ENCODE data around the gene LPCAT3. TPM values are rescaled to one million over a fixed set of nuclear protein-coding genes. Genes with fewer than 3 reads are reported as not detected.

Gene LPCAT3, protein sequence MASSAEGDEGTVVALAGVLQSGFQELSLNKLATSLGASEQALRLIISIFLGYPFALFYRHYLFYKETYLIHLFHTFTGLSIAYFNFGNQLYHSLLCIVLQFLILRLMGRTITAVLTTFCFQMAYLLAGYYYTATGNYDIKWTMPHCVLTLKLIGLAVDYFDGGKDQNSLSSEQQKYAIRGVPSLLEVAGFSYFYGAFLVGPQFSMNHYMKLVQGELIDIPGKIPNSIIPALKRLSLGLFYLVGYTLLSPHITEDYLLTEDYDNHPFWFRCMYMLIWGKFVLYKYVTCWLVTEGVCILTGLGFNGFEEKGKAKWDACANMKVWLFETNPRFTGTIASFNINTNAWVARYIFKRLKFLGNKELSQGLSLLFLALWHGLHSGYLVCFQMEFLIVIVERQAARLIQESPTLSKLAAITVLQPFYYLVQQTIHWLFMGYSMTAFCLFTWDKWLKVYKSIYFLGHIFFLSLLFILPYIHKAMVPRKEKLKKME
- 10 to 100 TPM; 22.7 to 27.2 TPM for total RNA-seq

- intact Hi-C loops (cut with micrococcal nuclease) = loop anchor here (1.0 to 10.0 kb wide), 12 partner anchors 48 to 1008 kb away; partner anchors contain the start of genes C1R, CDCA3, EMG1 and LRRC23
- Mint-ChIP-seq H3K36me3 (ENCODE audit: low read depth) (peaks cover 2% of the 10 kb centered on the region), H3K9me3 (no peaks in the 10 kb centered on the region), H3K4me3 (peak within 1 kb of the TSS; percentile 94), H3K4me1 (ENCODE audit: low read depth) (peaks cover 35% of the 10 kb centered on the region), H3K27ac (peak within 1 kb of the TSS; percentile 92), H3K27me3 (ENCODE audit: low read depth) (no peaks in the 10 kb centered on the region)
- DNase-seq = peak; percentile 98
- CTCF ChIA-PET = interaction anchor here (0.6 to 2.0 kb wide), 12 partner anchors 13 to 127 kb away, joined by 3 to 10 read pairs (median 4); partner anchors contain the start of genes C12orf57 and RNU7-1
These were observed at the start of gene LPCAT3 for GRCh38 chr12:7018350-7019042. TSS of gene LPCAT3 (minus strand) at chr12:7018476. CDS start at chr12:7018424, 52 bp downstream.

DNA sequence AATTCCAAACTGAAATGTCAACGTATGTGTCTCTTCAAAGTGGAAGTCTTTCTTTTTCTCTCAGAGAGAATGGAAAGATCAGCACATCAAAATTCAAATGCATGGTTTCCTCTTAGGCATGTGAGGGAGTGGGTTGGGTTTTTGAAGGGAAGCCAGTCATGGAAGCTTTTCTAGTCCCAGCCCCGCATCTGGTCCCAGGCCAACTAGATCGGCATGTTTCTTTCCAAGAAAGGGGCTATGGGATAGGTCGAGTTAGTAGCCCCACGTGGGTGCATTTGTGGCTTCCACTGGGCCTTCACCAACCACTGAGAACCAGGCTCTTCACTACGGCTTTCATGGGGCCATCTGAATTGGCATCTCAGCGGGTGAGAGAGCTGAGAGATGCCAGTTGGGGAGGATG is 48.8 kb upstream of the LPCAT3 start:
- no peaks in the 10 kb centered on the region for H3K27me3 Mint-ChIP-seq (ENCODE audit: low read depth)
- H3K27ac Mint-ChIP-seq = no peak overlapping the region
- no peaks in the 10 kb centered on the region for H3K4me1 Mint-ChIP-seq (ENCODE audit: low read depth)
- no peaks in the 10 kb centered on the region for H3K9me3 Mint-ChIP-seq
- DNase-seq = no peak
- intact Hi-C loops (cut with micrococcal nuclease) = no loop called here
- H3K4me3 Mint-ChIP-seq = no peak overlapping the region
- H3K36me3 Mint-ChIP-seq (ENCODE audit: low read depth) = no peaks in the 10 kb centered on the region
- CTCF ChIA-PET = interaction anchor here (0.7 kb wide), 1 partner anchor 24 kb away, joined by 3 read pairs; no protein-coding TSS in a partner anchor

DNA sequence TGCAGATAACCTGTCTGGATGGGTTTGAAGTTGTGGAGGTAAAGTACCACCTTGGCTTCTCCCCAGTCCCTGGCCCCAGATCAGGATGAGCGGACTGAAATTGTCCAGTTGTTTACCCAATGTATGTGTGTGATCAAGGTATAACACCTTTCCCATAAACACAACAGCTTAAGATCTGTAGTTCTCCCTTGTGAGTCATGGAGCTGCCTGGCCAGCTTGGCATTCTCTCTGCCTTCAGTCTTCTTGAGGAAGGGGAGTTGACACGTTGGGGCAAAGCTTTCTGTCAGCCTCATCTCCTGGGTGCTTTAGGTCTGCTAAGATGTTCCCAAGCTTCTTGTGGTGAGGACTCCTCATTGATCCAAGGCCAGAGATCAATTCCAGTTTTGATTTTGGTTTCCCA is 48.3 kb upstream of the LPCAT3 start:
- Mint-ChIP-seq H3K4me3 (no peak overlapping the region), H3K27ac (no peak overlapping the region), H3K4me1 (ENCODE audit: low read depth) (no peaks in the 10 kb centered on the region), H3K36me3 (ENCODE audit: low read depth) (no peaks in the 10 kb centered on the region), H3K9me3 (no peaks in the 10 kb centered on the region), H3K27me3 (ENCODE audit: low read depth) (no peaks in the 10 kb centered on the region)
- CTCF ChIA-PET = interaction anchor here (0.7 kb wide), 1 partner anchor 25 kb away, joined by 3 read pairs; no protein-coding TSS in a partner anchor
- intact Hi-C loops (cut with micrococcal nuclease) = no loop called here
- DNase-seq = no peak

GRCh38 chr12:7065073-7065623 is 46.9 kb upstream of the LPCAT3 start:
- CTCF ChIA-PET = no interaction called here
- intact Hi-C loops (cut with micrococcal nuclease) = no loop called here
- no peak overlapping the region for H3K4me3 Mint-ChIP-seq
- no peaks in the 10 kb centered on the region for H3K36me3 Mint-ChIP-seq (ENCODE audit: low read depth)
- H3K27ac Mint-ChIP-seq = no peak overlapping the region
- H3K9me3 Mint-ChIP-seq = no peaks in the 10 kb centered on the region
- peaks cover 2% of the 10 kb centered on the region for H3K27me3 Mint-ChIP-seq (ENCODE audit: low read depth)
- DNase-seq = no peak
- no peaks in the 10 kb centered on the region for H3K4me1 Mint-ChIP-seq (ENCODE audit: low read depth)

DNA sequence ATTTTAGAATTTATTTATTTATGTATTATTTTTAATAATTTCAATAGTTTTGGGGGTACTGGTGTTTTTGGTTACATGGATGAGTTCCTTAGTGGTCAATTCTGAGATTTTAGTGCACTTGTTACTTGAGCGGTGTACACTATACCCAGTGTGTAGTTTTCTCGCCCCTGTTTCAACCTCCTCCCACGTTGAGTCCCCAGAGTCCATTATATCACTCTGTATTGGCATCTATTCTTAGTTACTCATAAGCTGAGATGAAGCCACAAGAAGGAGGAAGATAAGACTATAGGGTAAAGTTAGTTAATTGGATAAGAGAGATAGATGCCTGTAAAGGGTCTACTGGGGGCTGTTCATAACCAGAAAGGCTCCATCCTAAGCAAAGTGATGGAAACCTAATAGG is 46.2 kb upstream of the LPCAT3 start:
- CTCF ChIA-PET = no interaction called here
- peaks cover 6% of the 10 kb centered on the region for H3K27me3 Mint-ChIP-seq (ENCODE audit: low read depth)
- H3K27ac Mint-ChIP-seq = no peak overlapping the region
- no peak for DNase-seq
- H3K9me3 Mint-ChIP-seq = no peaks in the 10 kb centered on the region
- H3K4me1 Mint-ChIP-seq (ENCODE audit: low read depth) = no peaks in the 10 kb centered on the region
- intact Hi-C loops (cut with micrococcal nuclease) = no loop called here
- H3K4me3 Mint-ChIP-seq = no peak overlapping the region
- no peaks in the 10 kb centered on the region for H3K36me3 Mint-ChIP-seq (ENCODE audit: low read depth)

DNA sequence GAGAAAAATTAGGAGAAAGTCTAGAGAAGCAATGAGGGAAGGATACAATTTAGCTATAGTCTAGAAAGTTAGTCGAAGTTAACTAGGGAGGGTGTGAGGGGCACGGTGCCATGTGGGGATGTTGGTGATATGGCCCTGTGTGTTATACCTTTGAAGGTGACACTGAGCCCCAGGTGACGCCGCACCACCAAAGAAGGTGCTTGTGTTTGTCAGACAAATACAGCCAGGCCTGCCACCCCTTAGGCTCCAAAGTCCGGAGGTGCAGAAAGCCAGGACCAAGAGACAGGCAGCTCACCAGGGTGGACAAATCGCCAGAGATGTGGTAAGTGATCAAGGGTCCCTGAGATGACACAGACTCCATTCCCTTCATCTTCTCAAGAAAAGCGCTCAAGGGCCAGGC is 43.3 kb upstream of the LPCAT3 start:
- no peaks in the 10 kb centered on the region for H3K36me3 Mint-ChIP-seq (ENCODE audit: low read depth)
- H3K27me3 Mint-ChIP-seq (ENCODE audit: low read depth) = peaks cover 13% of the 10 kb centered on the region
- CTCF ChIA-PET = no interaction called here
- DNase-seq = no peak
- intact Hi-C loops (cut with micrococcal nuclease) = no loop called here
- H3K4me3 Mint-ChIP-seq = no peak overlapping the region
- H3K27ac Mint-ChIP-seq = no peak overlapping the region
- H3K4me1 Mint-ChIP-seq (ENCODE audit: low read depth) = no peaks in the 10 kb centered on the region
- no peaks in the 10 kb centered on the region for H3K9me3 Mint-ChIP-seq

DNA sequence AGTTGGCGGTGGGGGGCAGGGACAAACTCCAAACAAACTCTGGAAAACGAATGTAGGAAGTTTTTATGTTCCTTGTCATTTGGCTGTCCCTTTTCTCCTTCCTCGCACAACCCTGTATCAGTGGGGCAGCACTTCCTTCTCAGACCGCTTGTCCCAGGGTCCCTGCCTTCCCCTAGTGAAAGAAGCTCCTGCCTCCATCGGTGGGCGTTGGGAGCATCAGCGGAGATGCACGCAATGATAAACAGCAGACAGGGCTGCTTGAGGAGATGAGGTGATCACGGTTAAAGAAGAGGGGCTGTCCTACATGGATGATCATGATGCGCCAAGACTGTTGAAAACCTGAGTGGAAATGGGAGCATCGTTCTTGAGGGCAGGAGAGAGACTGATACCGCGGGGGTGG is 42.9 kb upstream of the LPCAT3 start:
- no peak for DNase-seq
- H3K27me3 Mint-ChIP-seq (ENCODE audit: low read depth) = peaks cover 13% of the 10 kb centered on the region
- H3K4me3 Mint-ChIP-seq = no peak overlapping the region
- no peaks in the 10 kb centered on the region for H3K9me3 Mint-ChIP-seq
- H3K4me1 Mint-ChIP-seq (ENCODE audit: low read depth) = no peaks in the 10 kb centered on the region
- no peaks in the 10 kb centered on the region for H3K36me3 Mint-ChIP-seq (ENCODE audit: low read depth)
- intact Hi-C loops (cut with micrococcal nuclease) = no loop called here
- CTCF ChIA-PET = no interaction called here
- H3K27ac Mint-ChIP-seq = no peak overlapping the region

- CTCF ChIA-PET = no interaction called here
- DNase-seq = no peak
- no peaks in the 10 kb centered on the region for H3K36me3 Mint-ChIP-seq (ENCODE audit: low read depth)
- H3K9me3 Mint-ChIP-seq = no peaks in the 10 kb centered on the region
- intact Hi-C loops (cut with micrococcal nuclease) = no loop called here
- H3K27me3 Mint-ChIP-seq (ENCODE audit: low read depth) = peaks cover 14% of the 10 kb centered on the region
- no peak within 1 kb of the TSS for H3K4me3 Mint-ChIP-seq
- no peak within 1 kb of the TSS for H3K27ac Mint-ChIP-seq
- H3K4me1 Mint-ChIP-seq (ENCODE audit: low read depth) = no peaks in the 10 kb centered on the region
These were observed 42.2 kb upstream of the LPCAT3 start, which contains the start of gene C1S for GRCh38 chr12:7060353-7060954. TSS of gene C1S (plus strand) at chr12:7060718. CDS start at chr12:7061913, 1,195 bp downstream.

DNA sequence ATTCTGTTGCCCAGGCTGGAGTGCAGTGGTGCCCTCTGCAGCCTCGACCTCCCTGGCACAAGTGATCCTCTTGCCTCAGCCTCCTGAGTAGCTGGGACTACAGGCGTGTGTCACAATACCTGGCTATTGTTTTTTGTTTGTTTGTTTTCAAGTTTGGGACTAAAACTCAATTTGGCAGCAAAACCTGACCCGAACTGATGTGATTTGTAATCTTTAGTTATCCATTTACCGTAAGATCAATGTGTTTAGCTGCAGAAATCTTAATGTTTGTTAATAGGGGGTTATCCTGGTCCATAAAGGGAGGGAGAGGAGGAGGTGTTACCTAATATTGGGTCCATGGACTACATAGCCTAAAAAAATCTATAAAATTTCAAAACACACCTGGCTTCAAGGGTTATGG is 41.5 kb upstream of the LPCAT3 start:
- Mint-ChIP-seq H3K9me3 (no peaks in the 10 kb centered on the region), H3K4me1 (ENCODE audit: low read depth) (no peaks in the 10 kb centered on the region), H3K27me3 (ENCODE audit: low read depth) (peaks cover 16% of the 10 kb centered on the region), H3K4me3 (no peak overlapping the region), H3K27ac (no peak overlapping the region), H3K36me3 (ENCODE audit: low read depth) (no peaks in the 10 kb centered on the region)
- CTCF ChIA-PET = no interaction called here
- DNase-seq = no peak
- intact Hi-C loops (cut with micrococcal nuclease) = no loop called here

- Mint-ChIP-seq H3K27me3 (ENCODE audit: low read depth) (peaks cover 16% of the 10 kb centered on the region), H3K36me3 (ENCODE audit: low read depth) (no peaks in the 10 kb centered on the region), H3K4me1 (ENCODE audit: low read depth) (no peaks in the 10 kb centered on the region), H3K27ac (no peak overlapping the region), H3K9me3 (no peaks in the 10 kb centered on the region), H3K4me3 (no peak overlapping the region)
- CTCF ChIA-PET = no interaction called here
- intact Hi-C loops (cut with micrococcal nuclease) = no loop called here
- DNase-seq = no peak
These were observed 40.6 kb upstream of the LPCAT3 start for GRCh38 chr12:7058850-7059395.

- Mint-ChIP-seq H3K27ac (no peak overlapping the region), H3K4me3 (no peak overlapping the region), H3K27me3 (ENCODE audit: low read depth) (peaks cover 16% of the 10 kb centered on the region), H3K9me3 (no peaks in the 10 kb centered on the region), H3K4me1 (ENCODE audit: low read depth) (no peaks in the 10 kb centered on the region), H3K36me3 (ENCODE audit: low read depth) (no peaks in the 10 kb centered on the region)
- intact Hi-C loops (cut with micrococcal nuclease) = no loop called here
- no peak for DNase-seq
- CTCF ChIA-PET = interaction anchor here (1.0 kb wide), 1 partner anchor 51 kb away, joined by 3 read pairs; the partner anchor contains the start of gene C1RL
These were observed 40.0 kb upstream of the LPCAT3 start for GRCh38 chr12:7058163-7058845.
